ENCODE results near the gene SEMA5B. TPM values are rescaled to one million over a fixed set of nuclear protein-coding genes. Genes with fewer than 3 reads are reported as not detected.

SEMA5B gene
- total RNA-seq, 1 experiment from 2014 or later = 1.0 TPM

- Histone ChIP-seq H3K27me3 (replicated peaks; ENCODE audit: control insufficient read depth, insufficient read depth, low read length) (no peaks in the 10 kb centered on the region), H3K9me3 (no peaks in the 10 kb centered on the region), H3K4me1 (no peaks in the 10 kb centered on the region), H3K4me3 (ENCODE audit: low read depth, low read length) (no peak overlapping the region), H3K36me3 (ENCODE audit: control insufficient read depth, insufficient read depth, low read length) (no peaks in the 10 kb centered on the region)
- no peaks in the 10 kb centered on the region for H3K9me3 Mint-ChIP-seq (ENCODE audit: unreplicated experiment)
- no peak overlapping the region for H3K4me3 Mint-ChIP-seq (ENCODE audit: unreplicated experiment)
- no peak overlapping the region for H3K27ac Mint-ChIP-seq (ENCODE audit: unreplicated experiment)
- no peak for DNase-seq
- no peaks in the 10 kb centered on the region for H3K36me3 Mint-ChIP-seq (ENCODE audit: insufficient read depth, unreplicated experiment)
- H3K4me1 Mint-ChIP-seq (ENCODE audit: low read depth, unreplicated experiment) = no peaks in the 10 kb centered on the region
- CTCF ChIA-PET = no interaction called here
- intact Hi-C loops (cut with micrococcal nuclease; ENCODE audit: unreplicated experiment) = no loop called here
- peaks cover 6% of the 10 kb centered on the region for H3K27me3 Mint-ChIP-seq (ENCODE audit: insufficient read depth, unreplicated experiment)
- TF ChIP-seq CTCF (IDR thresholded peaks at IDR 0.05; ENCODE audit: insufficient read depth in 1 of 2, low read depth in 1 of 2, low read length in 1 of 2, severe bottlenecking in 1 of 2, unreplicated experiment in 1 of 2) = no peak
- BruUV-seq (replicated peaks) = no TSS peak
- POLR2A ChIA-PET = no interaction called here
Observed at GRCh38 chr3:122967765-122968164, 59.8 kb downstream of the SEMA5B start.

GRCh38 chr3:122967356-122967755 is 60.2 kb downstream of the SEMA5B start:
- Mint-ChIP-seq H3K9me3 (ENCODE audit: unreplicated experiment) (no peaks in the 10 kb centered on the region), H3K4me3 (ENCODE audit: unreplicated experiment) (no peak overlapping the region), H3K27ac (ENCODE audit: unreplicated experiment) (no peak overlapping the region), H3K36me3 (ENCODE audit: insufficient read depth, unreplicated experiment) (no peaks in the 10 kb centered on the region), H3K27me3 (ENCODE audit: insufficient read depth, unreplicated experiment) (peaks cover 6% of the 10 kb centered on the region), H3K4me1 (ENCODE audit: low read depth, unreplicated experiment) (no peaks in the 10 kb centered on the region)
- Histone ChIP-seq H3K4me3 (ENCODE audit: low read depth, low read length) (no peak overlapping the region), H3K27me3 (replicated peaks; ENCODE audit: control insufficient read depth, insufficient read depth, low read length) (no peaks in the 10 kb centered on the region), H3K9me3 (no peaks in the 10 kb centered on the region), H3K36me3 (ENCODE audit: control insufficient read depth, insufficient read depth, low read length) (no peaks in the 10 kb centered on the region), H3K4me1 (no peaks in the 10 kb centered on the region)
- ChIA-PET CTCF (no interaction called here), POLR2A (no interaction called here)
- intact Hi-C loops (cut with micrococcal nuclease; ENCODE audit: unreplicated experiment) = no loop called here
- BruUV-seq (replicated peaks) = no TSS peak
- DNase-seq = no peak
- no peak for TF ChIP-seq CTCF (IDR thresholded peaks at IDR 0.05; ENCODE audit: insufficient read depth in 1 of 2, low read depth in 1 of 2, low read length in 1 of 2, severe bottlenecking in 1 of 2, unreplicated experiment in 1 of 2)

GRCh38 chr3:122966045-122966444 is 61.5 kb downstream of the SEMA5B start:
- intact Hi-C loops (cut with micrococcal nuclease; ENCODE audit: unreplicated experiment) = no loop called here
- ChIA-PET CTCF (no interaction called here), POLR2A (no interaction called here)
- H3K27me3 Mint-ChIP-seq (ENCODE audit: insufficient read depth, unreplicated experiment) = peaks cover 6% of the 10 kb centered on the region
- H3K27ac Mint-ChIP-seq (ENCODE audit: unreplicated experiment) = no peak overlapping the region
- BruUV-seq (replicated peaks) = no TSS peak
- H3K36me3 Mint-ChIP-seq (ENCODE audit: insufficient read depth, unreplicated experiment) = no peaks in the 10 kb centered on the region
- Histone ChIP-seq H3K4me3 (ENCODE audit: low read depth, low read length) (no peak overlapping the region), H3K4me1 (no peaks in the 10 kb centered on the region), H3K36me3 (ENCODE audit: control insufficient read depth, insufficient read depth, low read length) (no peaks in the 10 kb centered on the region), H3K9me3 (no peaks in the 10 kb centered on the region), H3K27me3 (replicated peaks; ENCODE audit: control insufficient read depth, insufficient read depth, low read length) (no peaks in the 10 kb centered on the region)
- DNase-seq = no peak
- no peaks in the 10 kb centered on the region for H3K9me3 Mint-ChIP-seq (ENCODE audit: unreplicated experiment)
- no peak for TF ChIP-seq CTCF (IDR thresholded peaks at IDR 0.05; ENCODE audit: insufficient read depth in 1 of 2, low read depth in 1 of 2, low read length in 1 of 2, severe bottlenecking in 1 of 2, unreplicated experiment in 1 of 2)
- no peak overlapping the region for H3K4me3 Mint-ChIP-seq (ENCODE audit: unreplicated experiment)
- H3K4me1 Mint-ChIP-seq (ENCODE audit: low read depth, unreplicated experiment) = no peaks in the 10 kb centered on the region

Measured in Caco-2 (cell line).